ENCODE results near the gene NMNAT3.

NMNAT3 gene

GRCh38 chr3:139677388-139678155 lies at the start of gene NMNAT3:
Gene NMNAT3 (minus strand): TSS chr3:139677972. CDS start chr3:139627724, 50,248 bp downstream.
- no peaks in the 10 kb centered on the region for H3K36me3 ChIP-seq (ENCODE audit: control insufficient read depth in 1 of 2, insufficient read depth in 2 of 2, low read length in 2 of 2)
- H3K9ac ChIP-seq (ENCODE audit: low read depth in 1 of 2, low read length in 2 of 2), result peak within 1 kb of the TSS; percentile 61 to 79
- H3K4me3 ChIP-seq (ENCODE audit: low read depth in 1 of 2, low read length in 2 of 2), result peak within 1 kb of the TSS; percentile 89
- no peak within 1 kb of the TSS for H3K27ac ChIP-seq (ENCODE audit: low read depth, low read length)
- peaks cover 7 to 15% of the 10 kb centered on the region in 2 donors for H3K4me1 ChIP-seq (ENCODE audit: control insufficient read depth in 1 of 2, insufficient read depth in 2 of 2, low read length in 2 of 2)
- H3K27me3 ChIP-seq (ENCODE audit: control insufficient read depth in 1 of 2, insufficient read depth in 2 of 2, low read length in 2 of 2), result no peaks in the 10 kb centered on the region
- no peaks in the 10 kb centered on the region for H3K9me3 ChIP-seq (ENCODE audit: control insufficient read depth in 1 of 2, low read length in 2 of 2)

GRCh38 chr3:139721370-139721769 lies 43.6 kb upstream of the NMNAT3 start:
- Histone ChIP-seq H3K9ac (ENCODE audit: low read depth in 1 of 2, low read length in 2 of 2) (no peak overlapping the region), H3K27ac (ENCODE audit: low read depth, low read length) (no peak overlapping the region)

GRCh38 chr3:139718415-139718814 lies 40.6 kb upstream of the NMNAT3 start:
- Histone ChIP-seq H3K27ac (ENCODE audit: low read depth, low read length) (no peak overlapping the region), H3K4me1 (ENCODE audit: control insufficient read depth in 1 of 2, insufficient read depth in 2 of 2, low read length in 2 of 2) (no peaks in the 10 kb centered on the region), H3K36me3 (ENCODE audit: control insufficient read depth in 1 of 2, insufficient read depth in 2 of 2, low read length in 2 of 2) (no peaks in the 10 kb centered on the region), H3K9me3 (ENCODE audit: control insufficient read depth in 1 of 2, low read length in 2 of 2) (no peaks in the 10 kb centered on the region), H3K4me3 (ENCODE audit: low read depth in 1 of 2, low read length in 2 of 2) (no peak overlapping the region), H3K9ac (ENCODE audit: low read depth in 1 of 2, low read length in 2 of 2) (no peak overlapping the region), H3K27me3 (ENCODE audit: control insufficient read depth in 1 of 2, insufficient read depth in 2 of 2, low read length in 2 of 2) (no peaks in the 10 kb centered on the region)

More at GRCh38 chr3:139721370-139721769, 43.6 kb upstream of the NMNAT3 start:
- Histone ChIP-seq H3K9me3 (ENCODE audit: control insufficient read depth in 1 of 2, low read length in 2 of 2) (no peaks in the 10 kb centered on the region), H3K27me3 (ENCODE audit: control insufficient read depth in 1 of 2, insufficient read depth in 2 of 2, low read length in 2 of 2) (no peaks in the 10 kb centered on the region), H3K36me3 (ENCODE audit: control insufficient read depth in 1 of 2, insufficient read depth in 2 of 2, low read length in 2 of 2) (no peaks in the 10 kb centered on the region), H3K4me3 (ENCODE audit: low read depth in 1 of 2, low read length in 2 of 2) (no peak overlapping the region), H3K4me1 (ENCODE audit: control insufficient read depth in 1 of 2, insufficient read depth in 2 of 2, low read length in 2 of 2) (no peaks in the 10 kb centered on the region)

GRCh38 chr3:139716908-139717485 lies 39.2 kb upstream of the NMNAT3 start:
- Histone ChIP-seq H3K4me3 (ENCODE audit: low read depth in 1 of 2, low read length in 2 of 2) (no peak overlapping the region), H3K36me3 (ENCODE audit: control insufficient read depth in 1 of 2, insufficient read depth in 2 of 2, low read length in 2 of 2) (no peaks in the 10 kb centered on the region), H3K9ac (ENCODE audit: low read depth in 1 of 2, low read length in 2 of 2) (no peak overlapping the region), H3K4me1 (ENCODE audit: control insufficient read depth in 1 of 2, insufficient read depth in 2 of 2, low read length in 2 of 2) (no peaks in the 10 kb centered on the region), H3K9me3 (ENCODE audit: control insufficient read depth in 1 of 2, low read length in 2 of 2) (no peaks in the 10 kb centered on the region), H3K27ac (ENCODE audit: low read depth, low read length) (no peak overlapping the region), H3K27me3 (ENCODE audit: control insufficient read depth in 1 of 2, insufficient read depth in 2 of 2, low read length in 2 of 2) (no peaks in the 10 kb centered on the region)

GRCh38 chr3:139715743-139716360 lies 38.1 kb upstream of the NMNAT3 start:
- no peaks in the 10 kb centered on the region for H3K36me3 ChIP-seq (ENCODE audit: control insufficient read depth in 1 of 2, insufficient read depth in 2 of 2, low read length in 2 of 2)

GRCh38 chr3:139715166-139715565 lies 37.4 kb upstream of the NMNAT3 start:
- no peak overlapping the region for H3K4me3 ChIP-seq (ENCODE audit: low read depth in 1 of 2, low read length in 2 of 2)
- H3K9me3 ChIP-seq (ENCODE audit: control insufficient read depth in 1 of 2, low read length in 2 of 2), result no peaks in the 10 kb centered on the region
- H3K9ac ChIP-seq (ENCODE audit: low read depth in 1 of 2, low read length in 2 of 2), result no peak overlapping the region
- no peaks in the 10 kb centered on the region for H3K27me3 ChIP-seq (ENCODE audit: control insufficient read depth in 1 of 2, insufficient read depth in 2 of 2, low read length in 2 of 2)
- no peak overlapping the region for H3K27ac ChIP-seq (ENCODE audit: low read depth, low read length)
- no peaks in the 10 kb centered on the region for H3K4me1 ChIP-seq (ENCODE audit: control insufficient read depth in 1 of 2, insufficient read depth in 2 of 2, low read length in 2 of 2)
- no peaks in the 10 kb centered on the region for H3K36me3 ChIP-seq (ENCODE audit: control insufficient read depth in 1 of 2, insufficient read depth in 2 of 2, low read length in 2 of 2)

More at GRCh38 chr3:139715743-139716360, 38.1 kb upstream of the NMNAT3 start:
- Histone ChIP-seq H3K27me3 (ENCODE audit: control insufficient read depth in 1 of 2, insufficient read depth in 2 of 2, low read length in 2 of 2) (no peaks in the 10 kb centered on the region), H3K4me3 (ENCODE audit: low read depth in 1 of 2, low read length in 2 of 2) (no peak overlapping the region), H3K9me3 (ENCODE audit: control insufficient read depth in 1 of 2, low read length in 2 of 2) (no peaks in the 10 kb centered on the region), H3K4me1 (ENCODE audit: control insufficient read depth in 1 of 2, insufficient read depth in 2 of 2, low read length in 2 of 2) (no peaks in the 10 kb centered on the region), H3K9ac (ENCODE audit: low read depth in 1 of 2, low read length in 2 of 2) (no peak overlapping the region), H3K27ac (ENCODE audit: low read depth, low read length) (no peak overlapping the region)

- Histone ChIP-seq H3K36me3 (ENCODE audit: control insufficient read depth in 1 of 2, insufficient read depth in 2 of 2, low read length in 2 of 2) (no peaks in the 10 kb centered on the region), H3K4me1 (ENCODE audit: control insufficient read depth in 1 of 2, insufficient read depth in 2 of 2, low read length in 2 of 2) (no peaks in the 10 kb centered on the region), H3K27me3 (ENCODE audit: control insufficient read depth in 1 of 2, insufficient read depth in 2 of 2, low read length in 2 of 2) (no peaks in the 10 kb centered on the region), H3K9ac (ENCODE audit: low read depth in 1 of 2, low read length in 2 of 2) (no peak overlapping the region), H3K4me3 (ENCODE audit: low read depth in 1 of 2, low read length in 2 of 2) (no peak overlapping the region), H3K27ac (ENCODE audit: low read depth, low read length) (no peak overlapping the region), H3K9me3 (ENCODE audit: control insufficient read depth in 1 of 2, low read length in 2 of 2) (no peaks in the 10 kb centered on the region)
These were observed 32.4 kb upstream of the NMNAT3 start for GRCh38 chr3:139710212-139710611.

- H3K4me1 ChIP-seq (ENCODE audit: control insufficient read depth in 1 of 2, insufficient read depth in 2 of 2, low read length in 2 of 2), result no peaks in the 10 kb centered on the region
- H3K4me3 ChIP-seq (ENCODE audit: low read depth in 1 of 2, low read length in 2 of 2), result no peak overlapping the region
- no peaks in the 10 kb centered on the region for H3K36me3 ChIP-seq (ENCODE audit: control insufficient read depth in 1 of 2, insufficient read depth in 2 of 2, low read length in 2 of 2)
- H3K9ac ChIP-seq (ENCODE audit: low read depth in 1 of 2, low read length in 2 of 2), result no peak overlapping the region
- H3K9me3 ChIP-seq (ENCODE audit: control insufficient read depth in 1 of 2, low read length in 2 of 2), result no peaks in the 10 kb centered on the region
- no peak overlapping the region for H3K27ac ChIP-seq (ENCODE audit: low read depth, low read length)
- H3K27me3 ChIP-seq (ENCODE audit: control insufficient read depth in 1 of 2, insufficient read depth in 2 of 2, low read length in 2 of 2), result no peaks in the 10 kb centered on the region
These were observed 27.9 kb upstream of the NMNAT3 start for GRCh38 chr3:139705631-139706030.

GRCh38 chr3:139696314-139696604 lies 18.5 kb upstream of the NMNAT3 start:
- Histone ChIP-seq H3K27me3 (ENCODE audit: control insufficient read depth in 1 of 2, insufficient read depth in 2 of 2, low read length in 2 of 2) (no peaks in the 10 kb centered on the region), H3K4me3 (ENCODE audit: low read depth in 1 of 2, low read length in 2 of 2) (no peak overlapping the region), H3K9me3 (ENCODE audit: control insufficient read depth in 1 of 2, low read length in 2 of 2) (no peaks in the 10 kb centered on the region), H3K36me3 (ENCODE audit: control insufficient read depth in 1 of 2, insufficient read depth in 2 of 2, low read length in 2 of 2) (no peaks in the 10 kb centered on the region), H3K4me1 (ENCODE audit: control insufficient read depth in 1 of 2, insufficient read depth in 2 of 2, low read length in 2 of 2) (no peaks in the 10 kb centered on the region), H3K9ac (ENCODE audit: low read depth in 1 of 2, low read length in 2 of 2) (no peak overlapping the region), H3K27ac (ENCODE audit: low read depth, low read length) (no peak overlapping the region)

GRCh38 chr3:139695426-139696313 lies 17.9 kb upstream of the NMNAT3 start:
- H3K27ac ChIP-seq (ENCODE audit: low read depth, low read length), result no peak overlapping the region
- H3K9me3 ChIP-seq (ENCODE audit: control insufficient read depth in 1 of 2, low read length in 2 of 2), result no peaks in the 10 kb centered on the region
- no peaks in the 10 kb centered on the region for H3K27me3 ChIP-seq (ENCODE audit: control insufficient read depth in 1 of 2, insufficient read depth in 2 of 2, low read length in 2 of 2)
- no peak overlapping the region for H3K9ac ChIP-seq (ENCODE audit: low read depth in 1 of 2, low read length in 2 of 2)
- H3K4me1 ChIP-seq (ENCODE audit: control insufficient read depth in 1 of 2, insufficient read depth in 2 of 2, low read length in 2 of 2), result no peaks in the 10 kb centered on the region
- H3K36me3 ChIP-seq (ENCODE audit: control insufficient read depth in 1 of 2, insufficient read depth in 2 of 2, low read length in 2 of 2), result no peaks in the 10 kb centered on the region
- H3K4me3 ChIP-seq (ENCODE audit: low read depth in 1 of 2, low read length in 2 of 2), result no peak overlapping the region

Measured in duodenal mucosa (tissue), 2 donors.